Breast epithelium (tissue), 4 donors: ENCODE results near the gene DRGX. TPM values are rescaled to one million over a fixed set of nuclear protein-coding genes. Genes with fewer than 3 reads are reported as not detected.

Experiments used
- DNase-seq, 2 donors: peaks; one replicate each; pipeline ENCODE4 v3.0.0-alpha.2; 2019; ENCODE audit warnings: low spot score in 2 of 2
- H3K27ac ChIP-seq, 2 donors: fragments of 200-600 bp; sonication (generic) in 1 of 2; one replicate each; pipeline ENCODE4 v1.5.1; 2016 to 2019; ENCODE audit warnings: mild to moderate bottlenecking in 1 of 2
- H3K27me3 ChIP-seq, 2 donors: fragments of 200-600 bp; sonication (generic) in 1 of 2; one replicate each; pipeline versions ENCODE4 v1.5.1 to v1.6.0; 2017 to 2019; ENCODE audit warnings: control low read depth in 1 of 2, mild to moderate bottlenecking in 1 of 2
- H3K36me3 ChIP-seq: fragments of 200-600 bp; one replicate; pipeline ENCODE4 v1.5.1; 2019
- H3K4me1 ChIP-seq, 2 donors: fragments of 200-600 bp; sonication (generic); one replicate each; pipeline ENCODE4 v1.5.1; 2016 to 2019; ENCODE audit warnings: control low read depth in 1 of 2
- H3K4me3 ChIP-seq, 3 donors: fragments of 200-600 bp; sonication (generic); 1 replicate in 2 of 3; 2 replicates in 1 of 3; pipeline ENCODE4 v1.5.1; 2016 to 2019; ENCODE audit warnings: mild to moderate bottlenecking in 3 of 3, moderate library complexity in 2 of 3
- H3K9me3 ChIP-seq, 2 donors: fragments of 200-600 bp; sonication (generic) in 1 of 2; one replicate each; pipeline ENCODE4 v1.5.1; 2016 to 2019; ENCODE audit warnings: control low read depth in 1 of 2
- POLR2A ChIP-seq: fragments of 450-650 bp; IDR thresholded peaks from one replicate; pipeline ENCODE4 v1.6.1; 2016; ENCODE audit warnings: antibody characterized with exemption, mild to moderate bottlenecking, moderate library complexity
- POLR2AphosphoS5 ChIP-seq, 3 donors: sonication (generic); formaldehyde crosslinking; IDR thresholded peaks; one replicate each; pipeline ENCODE4 v1.6.1; 2017; ENCODE audit warnings: antibody characterized with exemption in 3 of 3
- intact Hi-C: fragments of 100-400 bp; cut with DNase I; formaldehyde crosslinking; loops from one replicate; pipeline ENCODE4 v1.15.1; 2023; ENCODE audit warnings: low total_unique reads
- total RNA-seq, 3 donors: library from RNA; depleted of rRNA; stranded (reverse); fragments of >200 nt; gene quantifications; one replicate each; pipeline ENCODE4 v1.1.0, GENCODE V29; 2016
- TF ChIP-seq, protein P1 (sequence below), 3 donors: fragments of 450-650 bp; IDR thresholded peaks; one replicate each; pipeline ENCODE4 v1.5.1; 2016 to 2017; ENCODE audit warnings: antibody characterized with exemption in 3 of 3, mild to moderate bottlenecking in 3 of 3, moderate library complexity in 3 of 3

DRGX gene
- total RNA-seq, 3 donors from 2014 or later, result not detected

DNA sequence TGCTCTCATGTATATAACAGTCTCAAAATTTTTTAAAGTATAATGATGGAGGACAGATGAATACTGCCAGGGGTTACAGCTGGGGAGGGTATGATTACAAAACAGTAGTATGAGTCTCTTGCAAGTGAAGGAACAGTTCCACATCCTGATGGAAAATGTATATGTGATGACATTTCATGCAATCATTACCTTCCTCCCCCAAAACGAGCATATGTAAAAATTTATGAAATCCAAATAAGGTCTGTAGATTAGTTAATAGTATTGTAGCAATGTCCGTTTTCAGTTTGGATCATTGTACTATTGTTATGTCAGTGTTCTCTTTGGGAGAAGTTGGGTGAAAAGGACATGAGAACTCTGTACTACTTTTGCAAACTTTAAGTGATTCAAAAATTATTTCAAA, 38.0 kb downstream of the DRGX start:
- H3K4me1 ChIP-seq, result no peaks in the 10 kb centered on the region
- TF ChIP-seq POLR2A, result no peak
- no peak for TF ChIP-seq POLR2AphosphoS5 (IDR thresholded peaks at IDR 0.05)
- TF ChIP-seq, protein P1, sequence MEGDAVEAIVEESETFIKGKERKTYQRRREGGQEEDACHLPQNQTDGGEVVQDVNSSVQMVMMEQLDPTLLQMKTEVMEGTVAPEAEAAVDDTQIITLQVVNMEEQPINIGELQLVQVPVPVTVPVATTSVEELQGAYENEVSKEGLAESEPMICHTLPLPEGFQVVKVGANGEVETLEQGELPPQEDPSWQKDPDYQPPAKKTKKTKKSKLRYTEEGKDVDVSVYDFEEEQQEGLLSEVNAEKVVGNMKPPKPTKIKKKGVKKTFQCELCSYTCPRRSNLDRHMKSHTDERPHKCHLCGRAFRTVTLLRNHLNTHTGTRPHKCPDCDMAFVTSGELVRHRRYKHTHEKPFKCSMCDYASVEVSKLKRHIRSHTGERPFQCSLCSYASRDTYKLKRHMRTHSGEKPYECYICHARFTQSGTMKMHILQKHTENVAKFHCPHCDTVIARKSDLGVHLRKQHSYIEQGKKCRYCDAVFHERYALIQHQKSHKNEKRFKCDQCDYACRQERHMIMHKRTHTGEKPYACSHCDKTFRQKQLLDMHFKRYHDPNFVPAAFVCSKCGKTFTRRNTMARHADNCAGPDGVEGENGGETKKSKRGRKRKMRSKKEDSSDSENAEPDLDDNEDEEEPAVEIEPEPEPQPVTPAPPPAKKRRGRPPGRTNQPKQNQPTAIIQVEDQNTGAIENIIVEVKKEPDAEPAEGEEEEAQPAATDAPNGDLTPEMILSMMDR (IDR thresholded peaks at IDR 0.05), result no peak

DNA sequence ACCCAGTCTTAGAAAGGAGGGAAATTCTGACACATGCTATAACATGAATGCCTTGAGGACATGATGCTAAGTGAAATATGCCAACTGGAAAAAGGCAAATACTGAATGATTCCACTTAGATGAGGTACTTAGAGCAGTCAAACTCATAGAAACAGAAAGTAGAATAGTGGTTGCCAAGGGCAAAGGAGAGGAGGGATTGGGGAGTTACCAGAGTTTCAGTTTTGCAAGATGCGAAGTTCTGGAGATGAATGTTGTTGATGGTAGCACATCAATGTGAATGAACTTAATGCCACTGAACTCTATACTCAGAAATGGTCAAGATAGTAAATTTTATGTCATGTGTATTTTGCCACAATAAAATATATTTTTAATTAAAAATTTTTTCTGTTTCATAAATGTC, 38.9 kb downstream of the DRGX start:
- Histone ChIP-seq H3K4me3 (no peak overlapping the region), H3K4me1 (no peaks in the 10 kb centered on the region), H3K27me3 (peaks cover 0 to 4% of the 10 kb centered on the region in 2 donors), H3K9me3 (peaks cover 0 to 5% of the 10 kb centered on the region in 2 donors), H3K36me3 (no peaks in the 10 kb centered on the region), H3K27ac (no peak overlapping the region)
- TF ChIP-seq POLR2A, result no peak
- no peak for TF ChIP-seq POLR2AphosphoS5 (IDR thresholded peaks at IDR 0.05)
- TF ChIP-seq, protein P1 (IDR thresholded peaks at IDR 0.05), result no peak
- DNase-seq, result no peak
- intact Hi-C loops, result no loop called here

More for the DNA sequence above, 38.0 kb downstream of the DRGX start:
- intact Hi-C loops, result no loop called here
- peaks cover 0 to 4% of the 10 kb centered on the region in 2 donors for H3K27me3 ChIP-seq
- H3K9me3 ChIP-seq, result peaks cover 0 to 5% of the 10 kb centered on the region in 2 donors
- no peak overlapping the region for H3K4me3 ChIP-seq
- no peaks in the 10 kb centered on the region for H3K36me3 ChIP-seq
- no peak for DNase-seq
- no peak overlapping the region for H3K27ac ChIP-seq

- peaks cover 0 to 5% of the 10 kb centered on the region in 2 donors for H3K9me3 ChIP-seq
- H3K27ac ChIP-seq, result no peak overlapping the region
- H3K4me3 ChIP-seq, result no peak overlapping the region
- H3K36me3 ChIP-seq, result no peaks in the 10 kb centered on the region
- intact Hi-C loops, result no loop called here
- DNase-seq, result no peak
- peaks cover 0 to 4% of the 10 kb centered on the region in 2 donors for H3K27me3 ChIP-seq
- TF ChIP-seq POLR2AphosphoS5 (IDR thresholded peaks at IDR 0.05) (no peak), POLR2A (no peak)
- TF ChIP-seq, protein P1 (IDR thresholded peaks at IDR 0.05), result no peak
- H3K4me1 ChIP-seq, result no peaks in the 10 kb centered on the region
Observed at GRCh38 chr10:49356181-49356580, 39.7 kb downstream of the DRGX start.

DNA sequence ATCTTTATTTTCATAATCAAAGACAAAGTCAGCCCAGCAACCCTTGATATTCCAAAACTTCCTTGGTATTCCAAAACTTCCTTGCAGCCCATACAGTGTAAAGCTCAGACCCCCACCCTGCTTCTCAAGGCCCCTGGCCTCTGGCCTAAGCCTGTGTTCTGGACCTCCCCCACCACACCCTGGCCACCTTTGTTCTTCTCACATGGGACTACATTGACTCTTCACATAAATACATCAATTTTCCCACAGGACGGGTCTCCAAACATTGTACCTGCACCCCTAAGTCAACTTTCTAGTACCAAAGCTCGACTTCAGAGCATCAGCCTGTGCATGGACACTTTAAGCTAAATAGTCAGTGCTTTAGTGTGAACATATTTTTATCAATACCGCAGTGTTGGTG, 40.7 kb downstream of the DRGX start:
- H3K27me3 ChIP-seq, result peaks cover 0 to under 1% of the 10 kb centered on the region in 2 donors
- no peak overlapping the region for H3K27ac ChIP-seq
- no peak for TF ChIP-seq POLR2AphosphoS5 (IDR thresholded peaks at IDR 0.05)
- TF ChIP-seq, protein P1 (IDR thresholded peaks at IDR 0.05), result no peak
- no peak for TF ChIP-seq POLR2A
- intact Hi-C loops, result no loop called here
- no peak for DNase-seq
- H3K36me3 ChIP-seq, result no peaks in the 10 kb centered on the region
- H3K9me3 ChIP-seq, result peaks cover 5 to 11% of the 10 kb centered on the region in 2 donors
- H3K4me3 ChIP-seq, result no peak overlapping the region
- no peaks in the 10 kb centered on the region for H3K4me1 ChIP-seq

DNA sequence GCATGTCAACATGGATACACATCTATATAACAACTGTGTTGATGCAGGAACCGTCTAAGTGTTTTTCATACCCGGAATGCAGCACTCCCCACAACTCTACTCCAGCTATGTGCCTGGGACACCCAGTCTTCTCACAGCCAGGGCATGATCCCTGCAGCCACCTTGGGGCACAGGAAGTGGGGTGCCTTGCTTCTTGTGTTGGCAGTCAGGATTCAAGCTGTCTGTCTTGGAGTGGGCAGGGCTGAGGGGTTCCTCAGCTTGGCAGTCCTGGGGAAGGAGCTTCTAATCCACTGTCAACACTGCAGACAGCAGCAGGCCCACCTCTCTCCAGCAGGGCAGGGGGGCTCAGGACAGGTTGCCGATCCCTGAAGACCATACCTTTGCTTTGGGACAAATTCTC, 41.3 kb downstream of the DRGX start:
- Histone ChIP-seq H3K36me3 (no peaks in the 10 kb centered on the region), H3K4me3 (no peak overlapping the region), H3K9me3 (peaks cover 10 to 17% of the 10 kb centered on the region in 2 donors), H3K27ac (no peak overlapping the region), H3K27me3 (no peaks in the 10 kb centered on the region), H3K4me1 (no peaks in the 10 kb centered on the region)
- no peak for TF ChIP-seq POLR2A
- TF ChIP-seq, protein P1 (IDR thresholded peaks at IDR 0.05), result no peak
- TF ChIP-seq POLR2AphosphoS5 (IDR thresholded peaks at IDR 0.05), result no peak
- intact Hi-C loops, result no loop called here
- DNase-seq, result no peak
